Limb (tissue), 2 donors: ENCODE results near the gene NRAS.
A peak's percentile ranks its signal among the peaks of the same experiment; 100 is the strongest.

ENCODE experiments used
- DNase-seq, 2 donors: peaks; one replicate each; pipeline ENCODE4 v3.0.0-alpha.2; 2016; ENCODE audit errors: extremely low spot score in 2 of 2

The NRAS gene

DNA sequence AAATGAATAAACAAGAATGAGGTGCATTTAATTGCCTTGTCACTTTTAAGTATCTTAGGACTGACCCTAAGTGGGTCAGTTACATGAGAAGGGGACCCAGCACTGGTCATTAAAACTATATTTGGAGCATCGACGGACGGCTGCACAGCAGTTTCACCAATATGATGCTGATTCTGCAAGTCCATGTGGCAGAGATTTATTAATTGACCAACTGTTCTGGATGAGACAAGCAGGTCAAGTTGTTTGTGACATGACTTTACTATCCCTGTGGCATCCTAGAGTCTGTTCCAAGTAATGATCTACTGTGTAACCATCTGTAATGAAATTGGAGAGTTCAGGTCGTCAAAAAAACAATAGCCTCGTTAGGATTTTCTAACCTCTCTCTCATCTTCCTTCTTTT, 30.7 kb downstream of the NRAS start:
- no peak for DNase-seq

DNA sequence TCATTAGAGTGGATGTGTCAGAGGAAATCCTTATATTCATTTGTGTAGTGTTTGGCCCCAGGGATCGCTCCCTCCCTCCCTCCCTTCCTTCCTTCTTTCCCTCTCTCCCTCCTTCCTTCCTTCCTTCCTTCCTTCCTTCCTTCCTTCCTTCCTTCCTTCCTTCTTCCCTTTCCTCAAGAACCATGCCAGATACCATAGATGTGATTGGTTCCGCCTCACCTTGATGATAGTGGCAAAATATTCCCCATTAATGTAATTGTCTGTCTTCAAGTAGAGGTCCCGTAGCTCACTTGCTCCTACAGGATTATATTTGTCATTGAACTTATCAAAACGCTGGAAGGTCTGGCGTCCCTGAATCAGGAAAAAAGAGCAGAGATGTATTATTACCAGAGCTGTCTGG, 38.9 kb downstream of the NRAS start:
- DNase-seq, result no peak

DNA sequence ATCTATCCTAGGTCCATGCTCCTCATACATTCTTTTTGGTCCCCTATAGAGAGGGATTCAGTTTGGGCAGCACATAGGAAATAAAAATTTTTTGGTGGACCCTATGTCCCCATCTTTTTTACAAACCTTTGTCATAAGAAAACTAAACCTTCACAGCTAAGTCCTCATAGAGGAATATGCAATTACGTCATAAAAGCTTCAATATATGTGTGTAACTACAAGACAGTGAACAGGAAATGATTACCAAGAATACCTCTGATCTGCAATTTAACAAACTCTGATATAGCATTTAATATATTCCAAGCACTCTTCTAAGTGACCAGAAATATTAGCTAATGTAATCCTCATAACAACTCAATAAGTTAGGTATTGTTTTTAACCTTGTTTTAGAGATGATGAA, 40.5 kb downstream of the NRAS start:
- no peak for DNase-seq

DNA sequence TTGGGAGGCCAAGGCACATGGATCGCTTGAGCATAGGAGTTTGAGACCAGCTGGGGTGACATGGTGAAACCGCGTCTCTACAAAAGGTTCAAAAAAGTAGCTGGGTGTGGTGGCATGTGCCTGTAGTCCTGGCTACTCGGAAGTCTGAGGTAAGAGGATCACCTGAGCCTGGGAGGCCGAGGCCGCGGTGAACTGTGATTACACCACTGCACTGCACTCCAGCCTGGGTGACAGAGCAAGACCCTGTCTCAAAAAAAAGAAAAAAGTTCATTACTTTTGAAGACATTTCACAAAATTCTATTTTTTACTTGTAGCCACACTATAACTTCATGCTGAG, 44.7 kb downstream of the NRAS start:
- DNase-seq, result no peak

DNA sequence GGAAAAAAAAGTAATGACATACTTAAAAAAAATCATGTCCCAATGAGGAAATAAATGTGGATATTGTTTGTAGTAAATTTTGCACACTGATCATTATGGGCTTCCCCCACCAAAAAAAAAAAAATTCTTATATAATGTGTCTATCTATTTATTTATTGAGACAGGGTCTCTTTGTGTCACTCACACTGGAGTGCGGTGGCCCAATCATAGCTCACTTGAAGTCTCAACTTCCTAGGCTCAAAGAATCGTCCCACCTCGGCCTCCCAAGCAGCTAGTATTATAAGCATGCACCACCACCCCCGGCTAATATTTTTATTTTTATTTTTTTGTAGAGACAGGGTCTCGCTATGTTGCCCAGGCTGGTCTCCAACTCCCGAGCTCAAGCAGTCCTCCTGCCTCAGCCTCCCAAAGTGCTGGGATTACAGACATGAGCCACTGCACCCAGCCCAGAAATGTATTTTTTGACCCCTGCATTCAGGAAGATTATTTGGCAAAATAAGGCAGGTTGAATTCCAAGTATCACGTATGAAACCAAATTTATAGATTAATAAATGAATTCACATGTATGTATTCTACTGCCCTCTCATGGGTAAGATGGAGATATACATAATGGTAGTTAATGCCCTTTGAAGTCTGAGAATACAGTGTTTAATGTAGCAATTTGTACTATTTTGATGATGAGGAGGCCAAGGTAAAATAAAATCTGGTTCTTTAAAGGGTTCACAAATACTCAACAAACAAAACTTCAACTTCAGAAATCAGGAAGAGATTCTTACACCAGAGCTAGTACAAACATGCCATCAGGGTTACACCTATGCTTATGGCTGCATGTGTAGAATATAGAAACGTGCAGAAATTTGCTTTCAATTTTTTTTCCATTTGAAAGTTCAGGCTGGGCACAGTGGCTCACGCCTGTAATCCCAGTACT, 45.3 kb downstream of the NRAS start:
- peak in 1 of 2 donors; percentile 21 for DNase-seq

DNA sequence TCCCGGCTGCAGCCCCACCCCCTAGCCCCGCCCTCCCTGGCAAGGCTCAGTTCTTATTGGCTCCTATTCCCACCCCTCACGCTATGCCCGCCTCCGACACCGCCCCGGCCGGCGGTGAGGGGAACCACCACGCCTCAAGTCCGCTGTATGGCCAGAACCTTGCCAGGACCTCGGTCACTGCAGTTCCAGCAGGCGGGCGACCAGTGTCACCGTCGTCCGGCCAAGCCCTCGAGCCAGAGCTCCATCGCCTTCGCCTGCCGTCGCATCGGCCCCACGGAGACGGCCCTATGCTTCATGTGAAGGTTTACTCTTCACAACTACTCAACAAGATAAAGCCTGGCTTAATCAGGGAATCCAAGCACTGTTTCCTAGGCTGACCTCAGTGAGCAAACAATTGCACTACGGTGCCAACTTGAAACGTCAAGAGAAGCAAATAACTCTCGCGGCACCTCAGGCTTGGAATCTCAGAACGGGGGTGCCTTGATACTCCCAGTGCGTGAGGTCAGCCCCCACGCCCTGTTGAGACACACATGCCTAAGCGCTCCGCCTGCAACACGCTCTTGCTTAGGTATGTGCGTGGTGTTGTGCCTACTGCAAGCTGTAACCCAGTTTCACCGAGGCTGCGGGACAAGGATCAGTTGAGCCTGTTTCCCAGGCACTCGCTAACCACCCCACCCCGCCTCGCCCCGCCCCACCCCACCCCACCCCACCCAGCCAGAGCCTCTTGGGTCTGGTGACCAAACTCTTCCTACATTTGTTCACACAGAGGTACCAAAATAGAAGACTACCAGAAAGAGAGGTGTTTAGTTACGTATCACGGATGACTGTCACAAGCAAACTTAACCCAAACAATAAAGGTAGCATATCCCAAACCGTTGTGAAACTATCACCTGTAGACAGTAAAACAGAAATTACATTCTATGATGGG, 46.2 kb downstream of the NRAS start:
- peak; percentile 88 to 94 for DNase-seq

DNA sequence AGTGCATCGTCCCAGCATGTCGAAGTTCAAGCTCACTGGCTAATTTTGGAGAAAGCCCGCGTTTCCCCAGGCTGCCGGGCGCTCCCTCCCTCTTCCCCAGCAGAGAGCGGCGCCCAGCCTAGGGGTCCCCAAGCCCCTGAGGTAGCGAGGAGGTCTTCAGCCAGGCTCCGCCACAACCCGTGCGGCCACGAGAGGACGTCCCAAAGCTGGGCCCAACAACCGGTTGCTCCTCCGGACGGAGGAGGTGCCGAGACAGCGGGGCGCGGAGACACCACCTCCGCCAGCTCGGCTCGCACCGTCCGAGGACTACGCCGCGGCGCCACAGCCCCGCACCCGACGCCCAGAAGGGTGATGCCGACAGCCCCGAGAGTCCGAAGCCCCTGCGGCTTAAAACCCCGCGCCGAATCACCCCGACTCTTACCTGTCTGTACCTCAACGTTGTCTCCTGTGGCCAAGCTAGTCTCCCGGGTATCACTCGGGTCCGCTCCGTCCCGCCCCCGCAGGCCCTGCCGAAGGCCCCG, 46.9 kb downstream of the NRAS start, which contains the start of gene DENND2C:
Gene DENND2C (minus strand): TSS at position 488 of the 521 bp plus-strand sequence. CDS start 44,065 bp downstream, outside the sequence.
- no peak for DNase-seq

DNA sequence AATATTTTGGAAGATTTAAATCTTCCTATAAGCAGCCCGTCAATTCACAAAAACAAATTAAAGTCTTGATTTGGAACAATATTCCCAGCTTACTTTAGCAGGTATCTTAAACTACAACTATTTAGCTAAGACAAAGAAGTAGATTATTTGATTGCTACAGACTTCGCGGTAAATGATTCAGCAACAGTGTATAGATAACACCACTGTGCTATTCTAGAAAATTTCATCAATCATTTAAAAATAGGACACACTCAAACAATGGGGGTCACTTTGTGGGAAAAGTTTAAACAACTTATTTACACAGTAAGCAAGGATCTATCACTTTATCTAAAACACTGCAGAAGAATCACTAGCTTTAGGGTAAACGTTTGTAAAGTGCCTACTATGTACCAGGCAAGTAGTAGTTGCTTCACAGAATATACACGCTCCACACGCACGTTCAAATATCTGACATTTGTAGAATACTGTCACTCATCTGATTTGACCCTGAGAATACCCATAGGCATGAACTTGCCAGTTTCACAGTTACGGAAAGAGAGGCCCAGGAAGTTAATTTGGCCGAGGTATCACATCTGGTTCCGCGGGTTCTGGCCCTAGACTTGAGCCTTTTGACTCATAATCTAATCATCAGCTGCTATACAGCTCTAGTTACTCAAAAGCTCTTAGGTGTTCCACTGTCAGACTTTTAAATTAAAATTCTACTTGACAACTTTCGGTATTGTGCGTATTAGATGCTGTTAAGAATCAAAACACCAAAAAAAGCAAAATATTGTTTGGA, 47.6 kb downstream of the NRAS start:
- DNase-seq, result no peak

DNA sequence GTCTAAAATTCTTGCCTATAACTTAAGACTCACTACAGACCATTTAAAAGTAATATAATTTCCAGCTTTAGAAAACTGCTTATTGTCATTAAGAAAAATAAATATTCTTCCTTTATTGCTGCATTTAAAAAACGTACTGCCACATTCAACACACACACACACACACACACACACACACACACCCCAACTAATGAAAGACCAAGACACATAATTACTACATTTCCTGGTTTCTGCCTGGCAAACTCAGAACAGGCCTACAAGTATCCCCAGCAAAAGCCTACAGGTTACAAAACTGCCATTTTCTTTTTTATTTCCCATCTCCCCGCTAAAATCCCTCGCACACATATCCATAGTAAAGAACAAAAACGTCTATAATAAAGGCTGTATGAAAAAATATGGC, 48.2 kb downstream of the NRAS start:
- DNase-seq, result no peak

DNA sequence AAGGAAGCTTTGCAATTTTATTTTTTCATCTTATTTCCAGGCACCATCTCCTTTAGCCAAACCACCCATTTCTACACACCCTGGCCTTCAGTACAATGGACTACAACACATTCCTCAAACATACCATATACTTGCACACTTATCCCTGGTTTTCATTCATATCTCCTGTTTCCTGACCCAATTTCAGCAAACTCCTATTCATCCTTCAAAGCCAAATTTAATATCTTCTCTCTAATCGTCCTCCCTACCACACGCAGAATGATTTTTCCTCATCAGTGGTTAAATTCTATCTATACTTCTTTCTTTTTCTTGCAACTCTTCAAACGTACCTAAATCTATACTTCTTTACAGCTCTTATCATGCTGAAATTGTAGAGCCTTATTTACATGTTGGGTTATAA, 49.6 kb downstream of the NRAS start:
- DNase-seq, result no peak

DNA sequence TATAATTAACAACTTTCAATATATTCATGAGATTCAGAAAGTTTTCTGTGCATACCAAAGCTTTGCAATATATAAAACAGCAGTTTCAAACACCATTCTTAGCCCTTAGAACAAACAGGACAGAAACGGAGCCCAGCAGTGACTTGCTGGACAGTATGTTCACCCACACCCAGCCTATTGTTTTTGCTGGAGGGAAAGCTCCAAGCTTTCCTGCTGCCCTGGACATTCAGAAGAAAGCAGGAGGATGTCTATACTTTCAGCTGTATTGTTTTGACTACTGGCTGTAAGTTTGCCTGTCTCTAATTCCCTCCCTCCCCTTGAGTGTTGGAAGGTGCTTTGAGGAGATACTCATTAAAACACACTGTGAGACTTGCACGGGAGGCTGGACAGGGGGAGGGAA, 56.3 kb downstream of the NRAS start:
- no peak for DNase-seq
